Astrocyte of the hippocampus (primary cell): ENCODE measurements around the gene PXYLP1.
A peak's percentile ranks its signal among the peaks of the same experiment; 100 is the strongest.
"Not testable (repeated sequence)": the region's sequence is repeated elsewhere in the genome, so short reads cannot be mapped to it uniquely, and the experiment has no call there.

Experiments
- DNase-seq: peaks from one replicate; pipeline ENCODE4 v3.0.0; 2011; ENCODE audit warnings: low read depth, low spot score

Gene PXYLP1

DNA sequence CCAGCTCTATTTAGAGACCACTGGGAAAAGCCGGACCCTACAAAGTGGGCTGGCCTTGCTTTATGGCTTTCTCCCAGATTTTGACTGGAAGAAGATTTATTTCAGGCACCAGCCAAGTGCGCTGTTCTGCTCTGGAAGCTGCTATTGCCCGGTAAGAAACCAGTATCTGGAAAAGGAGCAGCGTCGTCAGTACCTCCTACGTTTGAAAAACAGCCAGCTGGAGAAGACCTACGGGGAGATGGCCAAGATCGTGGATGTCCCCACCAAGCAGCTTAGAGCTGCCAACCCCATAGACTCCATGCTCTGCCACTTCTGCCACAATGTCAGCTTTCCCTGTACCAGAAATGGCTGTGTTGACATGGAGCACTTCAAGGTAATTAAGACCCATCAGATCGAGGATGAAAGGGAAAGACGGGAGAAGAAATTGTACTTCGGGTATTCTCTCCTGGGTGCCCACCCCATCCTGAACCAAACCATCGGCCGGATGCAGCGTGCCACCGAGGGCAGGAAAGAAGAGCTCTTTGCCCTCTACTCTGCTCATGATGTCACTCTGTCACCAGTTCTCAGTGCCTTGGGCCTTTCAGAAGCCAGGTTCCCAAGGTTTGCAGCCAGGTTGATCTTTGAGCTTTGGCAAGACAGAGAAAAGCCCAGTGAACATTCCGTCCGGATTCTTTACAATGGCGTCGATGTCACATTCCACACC is 60.9 kb downstream of the PXYLP1 start:
- no peak for DNase-seq

DNA sequence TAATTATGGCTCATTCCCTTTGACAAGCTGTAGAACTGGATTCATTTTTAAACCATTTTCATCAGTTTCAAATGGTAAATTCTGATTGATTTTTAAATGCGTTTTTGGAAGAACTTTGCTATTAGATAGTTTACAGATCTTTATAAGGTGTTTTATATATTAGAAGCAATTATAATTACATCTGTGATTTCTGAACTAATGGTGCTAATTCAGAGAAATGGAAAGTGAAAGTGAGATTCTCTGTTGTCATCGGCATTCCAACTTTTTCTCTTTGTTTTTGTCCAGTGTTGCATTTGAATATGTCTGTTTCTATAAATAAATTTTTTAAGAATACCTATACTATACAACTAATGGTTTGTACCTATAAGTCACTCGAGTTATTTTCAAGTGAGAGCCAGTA is 62.7 kb downstream of the PXYLP1 start:
- no peak for DNase-seq

DNA sequence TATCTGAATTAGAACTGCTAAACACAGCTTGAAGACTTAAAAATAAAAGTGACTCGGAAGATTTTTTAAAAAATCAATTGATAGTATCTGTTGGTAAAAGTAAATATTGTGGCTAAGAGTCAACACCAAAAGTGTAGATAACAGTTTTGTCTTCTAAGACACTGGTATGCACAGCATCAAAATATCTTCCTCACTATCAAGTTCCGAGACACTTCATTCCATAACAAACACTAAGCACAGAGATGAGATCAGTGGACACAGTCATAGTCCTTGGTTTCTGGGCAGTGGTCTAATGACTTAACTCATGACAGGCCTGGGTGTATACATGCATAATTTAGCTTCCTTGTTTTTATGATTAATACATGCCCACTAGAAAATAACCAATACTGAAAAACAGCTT is 63.2 kb downstream of the PXYLP1 start:
- DNase-seq: peak; percentile 69

DNA sequence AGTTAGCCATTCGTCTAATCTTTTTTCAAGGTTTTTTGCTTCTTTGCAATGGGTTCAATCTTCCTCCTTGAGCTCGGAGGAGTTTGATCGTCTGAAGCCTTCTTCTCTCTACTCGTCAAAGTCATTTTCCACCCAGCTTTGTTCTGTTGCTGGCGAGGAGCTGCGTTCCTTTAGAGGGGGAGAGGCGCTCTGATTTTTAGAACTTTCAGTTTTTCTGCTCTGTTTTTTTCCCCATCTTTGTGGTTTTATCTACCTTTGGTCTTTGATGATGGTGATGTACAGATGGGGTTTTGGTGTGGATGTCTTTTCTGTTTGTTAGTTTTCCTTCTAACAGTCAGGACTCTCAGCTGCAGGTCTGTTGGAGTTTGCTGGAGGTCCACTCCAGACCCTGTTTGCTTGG is 68.8 kb downstream of the PXYLP1 start:
- DNase-seq: not testable (repeated sequence)

DNA sequence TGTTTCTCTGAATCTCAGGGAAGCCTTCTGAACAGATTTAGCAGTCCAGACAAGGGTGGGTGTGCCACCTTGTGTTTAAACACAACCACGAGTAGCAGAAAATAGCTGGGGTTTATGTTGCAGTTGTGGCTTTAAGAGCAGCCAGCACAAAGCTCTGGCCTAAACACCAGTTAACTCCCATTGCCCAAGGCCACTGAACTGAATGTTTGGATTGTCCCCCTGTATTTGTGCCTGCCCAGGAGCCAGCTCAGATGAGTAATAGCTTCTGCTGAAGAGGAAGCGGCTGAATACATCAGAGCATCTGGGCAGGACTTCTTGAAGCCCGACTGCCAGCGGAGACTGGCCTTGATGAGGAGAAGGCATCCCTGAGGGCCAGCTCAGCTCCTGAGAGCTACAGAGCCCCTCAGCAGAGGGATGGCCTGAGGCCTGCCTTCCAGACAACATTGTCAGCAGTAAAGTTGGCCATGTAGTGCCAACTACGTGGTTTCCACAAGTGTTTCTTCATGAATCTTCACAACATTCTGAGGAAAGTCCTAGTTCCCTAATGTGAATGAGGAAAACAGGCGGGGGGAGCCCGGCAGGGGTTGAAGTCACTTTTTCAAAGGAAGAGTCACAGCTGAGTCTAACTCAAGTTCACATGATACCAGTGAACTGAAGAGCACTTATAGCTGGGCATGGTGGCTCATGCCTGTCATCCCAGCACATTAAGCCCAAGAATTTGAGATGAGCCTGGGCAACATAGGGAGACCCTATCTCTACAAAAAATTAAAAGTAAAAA is 70.9 kb downstream of the PXYLP1 start:
- peak; percentile 67 for DNase-seq

DNA sequence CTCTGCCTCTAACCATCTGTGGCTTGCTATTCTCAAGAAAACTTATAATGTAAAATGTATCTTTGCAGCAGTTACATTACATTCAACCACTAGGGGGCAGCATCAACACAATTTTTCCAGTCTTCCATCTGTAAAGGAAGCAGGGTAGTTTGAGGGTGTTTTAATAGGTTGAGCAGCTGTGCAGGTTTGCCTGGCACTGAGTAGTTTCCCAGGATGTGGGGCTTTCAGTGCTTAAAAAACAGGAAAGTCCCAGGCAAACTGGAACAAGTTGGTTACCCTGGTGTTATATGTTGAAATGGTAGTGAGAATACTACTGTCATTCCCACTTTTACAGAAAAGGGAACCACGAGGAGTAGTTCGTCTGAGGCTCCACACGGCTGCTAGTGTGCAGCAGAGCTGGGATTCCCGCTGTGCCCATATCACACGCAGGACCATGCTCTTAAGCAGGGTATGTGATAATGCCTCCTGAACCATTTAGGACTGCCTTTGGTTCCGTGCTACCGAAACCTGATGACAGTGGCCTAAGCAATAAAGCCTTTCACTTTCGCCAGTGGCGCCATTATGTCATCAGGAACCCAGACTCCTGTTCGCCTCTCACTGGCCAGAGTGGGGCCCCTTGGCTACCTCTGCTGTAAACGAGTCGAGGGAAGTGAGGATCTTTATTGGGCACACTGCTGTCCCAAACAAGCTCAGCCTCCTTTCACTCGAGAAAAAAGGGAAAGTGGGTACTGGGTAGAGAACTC is 72.0 kb downstream of the PXYLP1 start:
- DNase-seq: peak; percentile 86

DNA sequence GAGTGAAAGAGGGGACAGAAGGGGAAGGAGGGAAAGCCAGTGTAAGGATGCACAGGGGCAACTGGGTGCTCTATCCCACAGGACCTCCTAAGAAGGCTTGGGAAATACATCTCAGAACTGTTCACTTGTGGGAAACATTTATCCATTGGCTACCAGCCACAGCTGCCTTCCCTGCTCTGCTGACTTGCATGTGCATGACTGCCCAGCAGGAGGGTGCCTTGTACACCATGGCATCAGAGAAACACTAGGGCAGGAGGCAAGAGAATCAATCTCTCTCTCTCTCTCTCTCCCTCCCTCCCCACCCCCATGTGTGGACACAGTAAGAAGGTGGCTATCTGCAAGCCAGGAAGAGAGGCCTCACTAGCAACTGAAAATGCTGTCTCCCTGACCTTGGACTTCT is 73.8 kb downstream of the PXYLP1 start:
- peak; percentile 57 for DNase-seq

DNA sequence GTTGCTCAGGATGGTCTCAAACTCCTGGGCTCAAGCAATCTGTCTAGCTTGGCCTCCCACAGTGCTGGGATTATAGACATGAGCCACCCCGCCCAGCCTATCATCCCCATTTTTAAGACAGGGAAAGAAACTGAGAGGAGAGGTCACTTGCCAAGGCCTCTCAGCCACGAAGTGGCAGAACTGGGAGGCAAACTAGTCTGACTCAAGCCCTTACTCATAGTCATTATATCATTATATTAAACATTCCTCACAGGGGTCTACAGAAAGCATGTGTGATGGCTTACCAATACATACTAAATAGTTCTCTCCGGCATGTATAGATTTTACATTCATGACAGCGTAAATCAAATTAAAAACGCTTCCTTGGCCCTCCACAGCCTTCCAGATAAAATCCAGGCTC is 74.7 kb downstream of the PXYLP1 start:
- DNase-seq: no peak

DNA sequence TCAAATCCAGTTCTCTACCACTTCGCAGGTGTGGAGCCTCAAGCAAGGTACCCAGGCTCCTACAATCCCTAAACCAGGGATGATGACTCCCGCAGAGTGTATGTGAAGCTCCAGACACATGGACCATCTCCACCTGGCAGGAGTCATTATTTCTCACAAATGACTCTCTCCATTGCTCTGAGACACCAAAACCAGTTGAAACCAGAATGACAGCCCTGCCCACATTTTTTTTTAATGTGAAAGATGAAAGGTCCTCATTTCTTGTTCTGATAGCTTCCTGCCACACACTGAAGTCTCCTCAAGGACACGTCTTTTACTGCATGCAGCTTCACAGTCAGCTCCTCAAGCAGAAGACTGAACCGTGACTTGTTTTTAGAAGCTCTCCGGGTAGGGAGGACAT is 75.3 kb downstream of the PXYLP1 start:
- no peak for DNase-seq

DNA sequence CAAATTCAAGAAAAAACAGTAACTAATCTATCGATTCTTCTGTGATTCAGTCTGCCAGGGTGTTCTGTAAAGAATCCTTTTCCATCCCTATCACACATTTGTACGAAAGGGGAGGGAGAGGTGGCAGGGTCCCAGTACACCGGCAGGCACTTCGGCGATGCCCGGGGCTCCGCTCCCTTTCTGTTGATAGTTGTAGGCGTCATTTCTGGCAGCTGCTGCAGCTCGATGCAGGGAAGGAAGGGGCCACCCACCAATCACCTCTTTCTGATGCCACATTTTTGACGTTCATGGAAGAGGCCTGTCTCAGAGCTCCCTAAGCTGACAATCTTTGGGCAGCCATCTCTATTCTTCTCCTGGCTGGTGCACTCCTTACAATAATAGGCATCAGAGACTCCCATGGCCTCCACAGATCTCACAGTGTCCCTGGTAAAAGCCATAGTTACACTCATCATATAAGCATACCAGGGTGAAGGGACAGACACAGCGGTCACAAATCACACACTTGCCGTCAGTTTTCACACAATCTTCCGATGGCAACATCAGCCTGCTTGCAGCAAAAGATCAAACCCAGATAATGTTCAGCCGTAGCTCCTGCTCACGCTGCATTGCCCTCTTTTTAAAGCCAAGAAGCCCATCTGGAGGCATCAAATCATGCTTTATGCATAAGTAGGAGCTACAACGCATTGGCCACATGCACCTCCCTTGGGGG is 75.9 kb downstream of the PXYLP1 start:
- no peak for DNase-seq

DNA sequence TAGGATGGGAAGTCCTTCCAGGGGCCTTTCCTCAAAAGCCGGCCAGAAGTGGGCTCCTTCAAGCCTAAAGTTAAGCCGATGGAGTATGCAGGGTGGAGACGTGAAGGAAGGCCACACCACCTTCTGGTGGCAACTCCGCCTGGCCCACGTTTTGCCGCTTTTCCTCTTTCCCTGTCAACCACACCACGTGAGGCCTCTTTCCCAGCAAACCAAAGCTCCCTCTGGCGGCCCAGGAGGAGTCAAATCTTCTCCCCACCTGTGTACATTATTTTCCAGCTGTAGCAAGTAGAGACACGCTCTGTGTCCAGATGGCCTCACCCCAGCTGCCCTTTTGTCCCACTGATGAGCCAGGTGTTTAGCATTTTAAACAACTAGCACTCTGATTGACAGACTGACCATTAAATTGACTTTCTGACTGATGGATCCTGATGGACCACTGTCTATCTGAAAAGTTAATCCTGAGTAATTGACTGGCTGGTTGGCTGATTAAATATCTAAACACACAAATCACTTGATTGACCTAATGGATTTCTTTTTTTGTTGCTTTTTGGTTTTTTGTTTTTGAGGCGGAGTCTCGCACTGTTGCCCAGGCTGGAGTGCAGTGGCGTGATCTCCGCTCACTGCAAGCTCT is 77.1 kb downstream of the PXYLP1 start:
- peak; percentile 65 for DNase-seq

DNA sequence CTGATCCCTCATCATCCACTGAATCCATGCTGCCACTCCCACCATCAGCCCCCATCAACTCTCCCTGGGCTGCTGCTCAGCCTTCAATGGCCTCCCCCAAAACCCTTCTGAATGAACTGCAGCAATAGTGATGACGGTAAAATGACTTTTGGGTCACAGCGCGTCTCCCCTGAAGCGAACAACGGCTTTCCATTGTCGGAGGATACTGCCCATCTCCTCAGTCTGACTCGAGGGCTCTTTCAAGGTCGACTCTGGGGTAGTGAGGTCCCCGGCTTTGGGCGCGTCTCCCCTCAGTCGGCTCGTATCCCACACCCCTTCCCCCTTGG is 79.5 kb downstream of the PXYLP1 start:
- DNase-seq: no peak

DNA sequence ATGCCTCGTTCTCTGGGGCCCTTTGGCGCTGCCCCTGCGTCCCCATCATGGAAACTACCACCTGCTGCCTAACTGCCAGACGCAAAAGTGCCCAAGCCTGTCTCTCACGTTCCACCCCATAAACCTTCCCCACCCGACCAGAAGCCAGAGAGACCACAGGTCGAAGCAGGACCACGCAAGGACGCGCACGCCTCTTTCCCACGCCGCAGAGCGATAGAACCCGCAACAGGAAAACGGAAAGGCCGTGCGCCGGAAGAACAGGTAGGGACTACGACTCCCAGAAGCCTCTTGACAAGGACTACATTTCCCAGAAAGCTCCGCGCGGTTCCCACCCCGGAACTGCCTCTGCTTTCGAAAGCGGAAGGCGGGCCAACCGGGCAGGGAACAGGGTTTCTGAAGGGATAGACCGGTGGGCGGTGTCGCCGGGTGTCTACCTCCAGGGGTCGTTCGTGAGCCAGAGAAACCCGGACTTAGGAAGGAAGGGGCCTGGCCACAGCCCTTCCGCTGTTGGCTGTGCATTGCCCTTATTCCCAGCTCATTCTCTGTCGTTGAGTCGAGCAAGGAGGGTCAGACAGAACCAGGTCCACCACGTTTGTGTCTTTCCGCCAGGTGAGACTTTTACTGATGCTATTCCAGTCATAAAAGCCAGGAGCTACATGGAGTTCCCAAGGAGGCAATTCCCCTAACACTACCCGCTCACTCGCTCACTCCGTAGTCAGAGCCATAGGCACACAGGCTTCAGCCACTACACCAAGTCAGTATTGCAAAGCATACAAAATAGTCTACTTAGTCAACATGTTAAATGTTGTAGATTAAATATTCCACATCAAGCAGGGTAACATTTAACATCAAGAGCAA is 80.1 kb downstream of the PXYLP1 start:
- DNase-seq: peak; percentile 99

DNA sequence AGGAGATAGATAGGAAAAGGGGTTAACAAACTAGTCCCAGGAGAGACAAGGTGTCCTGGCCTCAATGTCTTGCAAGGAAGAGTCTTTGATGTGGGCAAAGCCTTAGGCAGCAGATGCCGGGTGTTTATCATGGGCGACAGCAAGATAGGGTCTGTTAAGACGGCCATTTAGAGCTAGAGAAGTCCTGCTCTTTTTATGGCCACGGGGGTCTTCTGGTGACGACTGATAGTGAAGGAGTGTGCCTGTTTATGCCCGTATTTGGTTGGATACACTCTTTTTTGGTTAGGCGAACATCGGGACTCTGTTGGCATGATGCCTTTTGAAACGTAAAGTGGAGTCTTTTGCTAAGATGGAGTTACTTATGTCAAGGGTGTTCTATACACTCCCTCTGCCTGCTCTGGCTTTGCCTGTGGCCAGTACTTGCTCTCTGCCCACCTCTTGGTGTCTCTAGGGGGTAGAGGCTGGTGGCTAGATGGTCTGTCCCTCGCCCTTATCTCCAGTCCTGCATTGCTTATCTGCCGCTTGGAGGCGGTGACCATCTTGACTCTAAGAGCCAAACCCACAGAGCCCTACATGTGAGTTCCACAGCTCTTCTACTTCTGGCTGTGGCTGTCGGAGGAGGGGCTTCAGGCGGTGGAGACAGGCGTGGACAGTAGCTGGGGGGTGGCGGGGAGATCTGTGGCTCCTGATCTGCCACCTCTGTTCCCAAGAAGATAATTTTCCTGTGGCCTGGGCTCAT is 80.9 kb downstream of the PXYLP1 start:
- DNase-seq: no peak

DNA sequence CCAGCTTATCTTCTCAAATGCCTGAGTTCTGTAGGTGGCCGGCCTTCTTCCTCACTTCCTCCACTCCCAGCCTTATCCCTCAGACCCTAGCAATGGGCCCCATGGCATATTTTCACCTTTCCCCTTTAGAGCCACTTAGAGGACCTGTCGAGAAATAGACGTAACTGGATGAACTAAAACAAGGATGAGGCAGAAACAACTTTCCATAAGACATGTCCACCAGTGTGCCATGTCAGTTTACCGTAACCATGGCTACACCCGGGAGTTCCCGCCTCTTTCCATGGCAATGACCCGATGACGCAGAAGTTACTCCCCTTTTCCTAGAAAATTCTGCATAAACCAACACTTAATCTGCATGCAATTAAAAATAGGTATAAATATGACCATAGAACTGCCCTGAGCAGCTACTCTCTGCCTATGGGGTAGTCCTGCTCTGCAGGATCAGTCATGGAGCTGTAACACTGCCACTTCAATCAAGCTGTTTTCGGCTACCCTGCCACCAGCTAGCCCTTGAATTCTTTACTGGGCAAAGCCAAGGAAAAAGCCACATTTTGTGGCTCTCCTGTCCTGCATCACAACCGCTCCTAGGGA is 81.6 kb downstream of the PXYLP1 start:
- DNase-seq: no peak

DNA sequence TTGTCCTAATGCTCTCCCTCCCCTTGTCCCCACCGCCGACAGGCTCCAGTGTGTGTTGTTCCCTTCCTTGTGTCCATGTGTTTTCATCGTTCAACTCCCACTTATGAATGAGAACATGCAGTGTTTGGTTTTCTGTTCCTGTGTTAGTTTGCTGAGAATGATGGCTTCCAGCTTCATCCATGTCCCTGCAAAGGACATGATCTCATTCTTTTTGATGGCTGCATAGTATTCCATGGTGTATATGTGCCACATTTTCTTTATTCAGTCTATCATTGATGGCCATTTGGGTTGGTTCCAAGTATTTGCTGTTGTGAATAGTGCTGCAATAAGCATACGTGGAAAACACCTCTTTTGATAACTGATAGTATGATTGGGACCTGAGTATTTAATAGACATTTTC is 82.8 kb downstream of the PXYLP1 start:
- DNase-seq: not testable (repeated sequence)

DNA sequence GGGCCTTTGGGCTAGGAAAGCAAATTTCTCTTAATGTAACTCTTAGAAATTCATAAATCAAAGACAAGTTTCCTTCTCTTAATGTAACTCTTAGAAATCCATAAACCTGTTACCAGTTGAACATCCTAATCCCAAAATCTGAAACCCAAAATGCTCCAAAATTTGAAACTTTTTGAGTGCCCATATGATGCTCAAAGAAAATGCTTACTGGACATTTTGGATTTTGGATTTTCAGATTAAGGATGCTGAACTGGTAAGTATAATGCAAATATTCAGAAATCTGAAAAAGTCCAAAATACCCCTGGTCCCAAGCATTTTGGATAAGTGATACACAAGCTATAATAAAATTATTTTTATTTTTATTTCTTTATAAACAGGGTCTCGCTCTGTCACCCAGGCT is 85.2 kb downstream of the PXYLP1 start:
- no peak for DNase-seq

DNA sequence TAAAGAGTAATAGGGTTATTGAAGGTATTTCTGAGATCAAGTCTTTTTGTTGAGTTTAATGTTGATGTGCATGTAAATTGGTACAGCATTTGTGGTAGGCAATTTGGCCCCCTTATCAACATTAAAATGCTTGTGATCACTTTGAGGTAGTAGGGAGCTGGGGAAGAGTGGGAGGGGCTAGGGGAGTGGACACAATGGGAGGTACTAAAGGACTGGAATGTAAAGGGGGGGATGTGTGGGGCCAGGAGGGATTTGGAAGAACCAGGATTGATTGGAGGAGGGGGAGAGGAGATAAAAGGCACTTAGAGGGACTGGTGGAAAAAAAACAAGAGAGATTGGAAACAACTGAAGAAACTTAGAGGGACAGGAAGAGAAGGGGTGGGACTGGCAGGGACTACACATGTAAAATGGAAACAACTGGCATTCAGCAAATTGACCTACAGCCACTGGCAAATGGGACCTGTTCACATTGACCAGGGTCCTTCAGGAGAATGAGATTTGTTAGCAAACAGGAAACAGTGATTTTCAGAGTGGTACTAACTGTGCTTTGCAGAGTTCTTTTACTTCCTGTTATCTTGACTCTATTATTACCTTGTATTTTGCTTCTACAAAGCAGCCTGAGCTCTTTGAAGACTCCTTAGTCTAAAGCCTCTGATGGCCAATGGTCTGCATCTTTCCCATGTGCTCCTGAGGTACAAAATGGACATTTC is 88.9 kb downstream of the PXYLP1 start:
- no peak for DNase-seq

DNA sequence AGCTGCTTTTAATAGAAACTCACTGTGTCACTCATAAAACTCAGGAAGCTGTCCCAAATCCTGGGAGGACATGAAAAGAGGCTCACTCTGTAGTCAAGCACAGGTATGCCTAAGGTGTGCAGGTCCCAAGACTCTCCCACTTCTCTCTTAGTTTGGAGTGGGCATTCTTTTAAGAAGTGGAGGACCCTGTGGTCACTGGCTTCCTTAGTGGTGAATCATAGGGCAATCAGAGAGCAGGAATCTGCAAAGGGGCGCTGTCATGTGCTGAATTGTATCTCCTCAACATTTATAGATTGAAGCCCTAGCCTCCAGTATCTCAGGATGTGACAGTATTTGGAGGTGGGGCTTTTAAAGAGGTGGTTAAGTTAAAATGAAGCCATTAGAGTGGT is 89.5 kb downstream of the PXYLP1 start:
- peak; percentile 50 for DNase-seq
